ENCODE data around the gene STX8. TPM values are rescaled to one million over a fixed set of nuclear protein-coding genes. Genes with fewer than 3 reads are reported as not detected.
"Not testable (repeated sequence)": the region's sequence is repeated elsewhere in the genome, so short reads cannot be mapped to it uniquely, and the experiment has no call there.

The STX8 gene
- total and polyA plus RNA-seq, 4 donors = 14.7 to 39.5 (median 28.7) TPM

DNA sequence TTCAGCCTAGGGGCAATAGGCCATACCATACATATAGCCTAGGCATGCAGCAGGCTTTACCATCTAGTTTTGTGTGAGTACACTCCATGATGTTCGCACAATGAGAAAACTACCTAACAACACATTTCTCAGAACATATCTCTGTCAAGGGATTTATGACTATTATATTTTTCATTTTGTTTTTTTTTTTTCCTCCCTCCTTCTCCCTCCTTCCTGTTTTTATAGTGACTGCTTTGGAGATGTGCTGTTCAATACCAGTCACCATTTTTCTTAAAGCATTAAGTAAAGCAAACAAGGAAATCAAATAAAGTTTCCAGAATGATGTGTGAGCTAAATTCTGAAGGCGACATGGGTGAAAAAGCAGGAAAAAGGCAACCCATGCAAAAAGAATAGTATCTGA, 194.6 kb downstream of the STX8 start:
- WGBS = 95% methylated on average over 2 of the region's 2 CpGs
- H3K36me3 ChIP-seq (ENCODE audit: control insufficient read depth in 4 of 4, insufficient read depth in 3 of 4, low read depth in 1 of 4, low read length in 3 of 4) = peaks cover 0 to 4% (median 0%) of the 10 kb centered on the region in 4 donors
- no peak for DNase-seq (ENCODE audit: low spot score)
- no peaks in the 10 kb centered on the region for H3K4me1 ChIP-seq (ENCODE audit: control insufficient read depth in 4 of 4, insufficient read depth in 4 of 4, low read length in 3 of 4)
- H3K4me3 ChIP-seq (ENCODE audit: low read depth in 1 of 3, low read length in 3 of 3) = no peak overlapping the region
- H3K9me3 ChIP-seq (ENCODE audit: control insufficient read depth in 4 of 4, low read length in 3 of 4) = peaks cover 0 to 2% (median 0%) of the 10 kb centered on the region in 4 donors
- no peak overlapping the region for H3K27ac ChIP-seq (ENCODE audit: low read depth in 1 of 2, low read length in 2 of 2)
- H3K9ac ChIP-seq (ENCODE audit: low read depth in 1 of 2, low read length in 2 of 2) = no peak overlapping the region
- H3K27me3 ChIP-seq (ENCODE audit: control insufficient read depth in 4 of 4, insufficient read depth in 4 of 4, low read length in 3 of 4) = no peaks in the 10 kb centered on the region
- no peak for TF ChIP-seq GABPA (IDR thresholded peaks at IDR 0.05 in 1 of 2, conservative IDR thresholded peaks at IDR 0.05 in 1 of 2)
- TF ChIP-seq, protein P1, sequence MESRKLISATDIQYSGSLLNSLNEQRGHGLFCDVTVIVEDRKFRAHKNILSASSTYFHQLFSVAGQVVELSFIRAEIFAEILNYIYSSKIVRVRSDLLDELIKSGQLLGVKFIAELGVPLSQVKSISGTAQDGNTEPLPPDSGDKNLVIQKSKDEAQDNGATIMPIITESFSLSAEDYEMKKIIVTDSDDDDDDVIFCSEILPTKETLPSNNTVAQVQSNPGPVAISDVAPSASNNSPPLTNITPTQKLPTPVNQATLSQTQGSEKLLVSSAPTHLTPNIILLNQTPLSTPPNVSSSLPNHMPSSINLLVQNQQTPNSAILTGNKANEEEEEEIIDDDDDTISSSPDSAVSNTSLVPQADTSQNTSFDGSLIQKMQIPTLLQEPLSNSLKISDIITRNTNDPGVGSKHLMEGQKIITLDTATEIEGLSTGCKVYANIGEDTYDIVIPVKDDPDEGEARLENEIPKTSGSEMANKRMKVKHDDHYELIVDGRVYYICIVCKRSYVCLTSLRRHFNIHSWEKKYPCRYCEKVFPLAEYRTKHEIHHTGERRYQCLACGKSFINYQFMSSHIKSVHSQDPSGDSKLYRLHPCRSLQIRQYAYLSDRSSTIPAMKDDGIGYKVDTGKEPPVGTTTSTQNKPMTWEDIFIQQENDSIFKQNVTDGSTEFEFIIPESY (IDR thresholded peaks at IDR 0.05) = no peak

DNA sequence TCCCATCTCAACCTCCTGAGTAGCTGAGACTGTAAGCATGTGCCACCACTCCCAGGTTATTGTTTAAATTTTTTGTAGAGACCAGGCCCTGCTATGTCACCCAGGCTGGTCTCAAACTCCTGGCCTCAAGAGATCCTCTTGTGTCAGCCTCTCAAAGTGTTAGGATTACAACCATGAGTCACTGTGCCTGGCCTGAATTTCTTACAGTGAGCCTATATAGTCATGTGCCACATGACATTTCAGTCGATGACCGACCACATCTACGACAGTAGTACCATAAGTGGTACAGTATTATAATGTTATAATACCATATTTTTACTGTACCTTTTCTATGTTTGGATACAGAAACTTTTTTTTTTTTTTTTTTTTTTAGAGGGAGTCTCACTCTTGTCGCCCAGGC, 195.3 kb downstream of the STX8 start:
- no peak overlapping the region for H3K27ac ChIP-seq (ENCODE audit: low read depth in 1 of 2, low read length in 2 of 2)
- no peak overlapping the region for H3K4me3 ChIP-seq (ENCODE audit: low read depth in 1 of 3, low read length in 3 of 3)
- H3K9ac ChIP-seq (ENCODE audit: low read depth in 1 of 2, low read length in 2 of 2) = no peak overlapping the region
- peaks cover 0 to 4% (median 0%) of the 10 kb centered on the region in 4 donors for H3K36me3 ChIP-seq (ENCODE audit: control insufficient read depth in 4 of 4, insufficient read depth in 3 of 4, low read depth in 1 of 4, low read length in 3 of 4)
- no peak for TF ChIP-seq JUND (IDR thresholded peaks at IDR 0.05)
- no peak for TF ChIP-seq FOXA2 (IDR thresholded peaks at IDR 0.05)
- no peak for TF ChIP-seq HNF4G (IDR thresholded peaks at IDR 0.05)
- H3K9me3 ChIP-seq (ENCODE audit: control insufficient read depth in 4 of 4, low read length in 3 of 4) = peaks cover 0 to 2% (median 0%) of the 10 kb centered on the region in 4 donors
- DNase-seq (ENCODE audit: low spot score) = no peak
- WGBS = 98% methylated on average over 4 of the region's 4 CpGs
- no peaks in the 10 kb centered on the region for H3K27me3 ChIP-seq (ENCODE audit: control insufficient read depth in 4 of 4, insufficient read depth in 4 of 4, low read length in 3 of 4)
- H3K4me1 ChIP-seq (ENCODE audit: control insufficient read depth in 4 of 4, insufficient read depth in 4 of 4, low read length in 3 of 4) = no peaks in the 10 kb centered on the region

DNA sequence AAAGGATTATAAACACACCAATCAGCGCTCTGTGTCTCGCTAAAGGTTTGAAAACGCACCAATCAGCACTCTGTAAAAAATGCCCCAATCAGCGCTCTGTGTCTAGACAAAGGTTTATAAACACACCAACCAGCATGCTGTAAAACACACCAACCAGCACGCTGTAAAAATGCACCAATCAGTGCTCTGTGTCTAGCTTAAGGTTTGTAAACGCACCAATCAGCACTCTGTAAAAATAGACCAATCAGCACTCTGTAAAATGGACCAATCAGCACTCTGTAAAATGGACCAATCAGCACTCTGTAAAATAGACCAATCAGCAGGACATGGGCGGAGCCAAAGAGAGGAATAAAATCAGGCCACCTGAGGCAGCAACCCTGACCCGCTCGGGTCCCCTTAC, 199.4 kb downstream of the STX8 start:
- H3K9me3 ChIP-seq (ENCODE audit: control insufficient read depth in 4 of 4, low read length in 3 of 4); H3K36me3 ChIP-seq (ENCODE audit: control insufficient read depth in 4 of 4, insufficient read depth in 3 of 4, low read depth in 1 of 4, low read length in 3 of 4); H3K4me3 ChIP-seq (ENCODE audit: low read depth in 1 of 3, low read length in 3 of 3); H3K27me3 ChIP-seq (ENCODE audit: control insufficient read depth in 4 of 4, insufficient read depth in 4 of 4, low read length in 3 of 4); DNase-seq (ENCODE audit: low spot score); H3K4me1 ChIP-seq (ENCODE audit: control insufficient read depth in 4 of 4, insufficient read depth in 4 of 4, low read length in 3 of 4); H3K27ac ChIP-seq (ENCODE audit: low read depth in 1 of 2, low read length in 2 of 2); H3K9ac ChIP-seq (ENCODE audit: low read depth in 1 of 2, low read length in 2 of 2): not testable (repeated sequence)
- 98% methylated on average over 9 of the region's 9 CpGs for WGBS

DNA sequence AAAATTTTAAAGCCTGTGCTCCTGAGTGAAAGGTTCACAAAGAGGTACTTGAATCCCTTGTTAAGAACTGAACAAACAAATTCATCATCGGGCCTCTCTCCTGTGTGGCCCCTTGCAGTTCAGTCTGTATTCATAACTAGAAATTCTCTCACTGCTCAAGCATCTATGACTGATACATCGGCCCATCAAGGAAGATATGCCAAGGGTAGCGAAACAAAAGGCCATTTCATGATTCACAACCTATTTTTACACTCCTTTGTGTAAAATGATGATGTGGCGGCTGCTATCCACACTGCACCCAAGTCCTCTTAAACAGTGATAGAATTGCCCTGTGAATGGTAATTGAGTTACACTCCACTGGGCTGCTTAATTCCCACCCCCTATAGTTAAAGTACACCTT, 204.6 kb downstream of the STX8 start:
- H3K4me3 ChIP-seq (ENCODE audit: low read depth in 1 of 3, low read length in 3 of 3) = no peak overlapping the region
- no peak overlapping the region for H3K27ac ChIP-seq (ENCODE audit: low read depth in 1 of 2, low read length in 2 of 2)
- no peaks in the 10 kb centered on the region for H3K36me3 ChIP-seq (ENCODE audit: control insufficient read depth in 4 of 4, insufficient read depth in 3 of 4, low read depth in 1 of 4, low read length in 3 of 4)
- no peak overlapping the region for H3K9ac ChIP-seq (ENCODE audit: low read depth in 1 of 2, low read length in 2 of 2)
- 83% methylated on average over 4 of the region's 4 CpGs for WGBS
- no peaks in the 10 kb centered on the region for H3K9me3 ChIP-seq (ENCODE audit: control insufficient read depth in 4 of 4, low read length in 3 of 4)
- H3K4me1 ChIP-seq (ENCODE audit: control insufficient read depth in 4 of 4, insufficient read depth in 4 of 4, low read length in 3 of 4) = peaks cover 0 to 4% (median 0%) of the 10 kb centered on the region in 4 donors
- no peaks in the 10 kb centered on the region for H3K27me3 ChIP-seq (ENCODE audit: control insufficient read depth in 4 of 4, insufficient read depth in 4 of 4, low read length in 3 of 4)
- no peak for DNase-seq (ENCODE audit: low spot score)
- TF ChIP-seq JUND (IDR thresholded peaks at IDR 0.05) = no peak
- TF ChIP-seq HNF4G (IDR thresholded peaks at IDR 0.05) = no peak
- TF ChIP-seq EGR1 (IDR thresholded peaks at IDR 0.05; ENCODE audit: low read depth in 2 of 2) = no peak
- TF ChIP-seq, protein P2, sequence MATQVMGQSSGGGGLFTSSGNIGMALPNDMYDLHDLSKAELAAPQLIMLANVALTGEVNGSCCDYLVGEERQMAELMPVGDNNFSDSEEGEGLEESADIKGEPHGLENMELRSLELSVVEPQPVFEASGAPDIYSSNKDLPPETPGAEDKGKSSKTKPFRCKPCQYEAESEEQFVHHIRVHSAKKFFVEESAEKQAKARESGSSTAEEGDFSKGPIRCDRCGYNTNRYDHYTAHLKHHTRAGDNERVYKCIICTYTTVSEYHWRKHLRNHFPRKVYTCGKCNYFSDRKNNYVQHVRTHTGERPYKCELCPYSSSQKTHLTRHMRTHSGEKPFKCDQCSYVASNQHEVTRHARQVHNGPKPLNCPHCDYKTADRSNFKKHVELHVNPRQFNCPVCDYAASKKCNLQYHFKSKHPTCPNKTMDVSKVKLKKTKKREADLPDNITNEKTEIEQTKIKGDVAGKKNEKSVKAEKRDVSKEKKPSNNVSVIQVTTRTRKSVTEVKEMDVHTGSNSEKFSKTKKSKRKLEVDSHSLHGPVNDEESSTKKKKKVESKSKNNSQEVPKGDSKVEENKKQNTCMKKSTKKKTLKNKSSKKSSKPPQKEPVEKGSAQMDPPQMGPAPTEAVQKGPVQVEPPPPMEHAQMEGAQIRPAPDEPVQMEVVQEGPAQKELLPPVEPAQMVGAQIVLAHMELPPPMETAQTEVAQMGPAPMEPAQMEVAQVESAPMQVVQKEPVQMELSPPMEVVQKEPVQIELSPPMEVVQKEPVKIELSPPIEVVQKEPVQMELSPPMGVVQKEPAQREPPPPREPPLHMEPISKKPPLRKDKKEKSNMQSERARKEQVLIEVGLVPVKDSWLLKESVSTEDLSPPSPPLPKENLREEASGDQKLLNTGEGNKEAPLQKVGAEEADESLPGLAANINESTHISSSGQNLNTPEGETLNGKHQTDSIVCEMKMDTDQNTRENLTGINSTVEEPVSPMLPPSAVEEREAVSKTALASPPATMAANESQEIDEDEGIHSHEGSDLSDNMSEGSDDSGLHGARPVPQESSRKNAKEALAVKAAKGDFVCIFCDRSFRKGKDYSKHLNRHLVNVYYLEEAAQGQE (IDR thresholded peaks at IDR 0.05) = no peak
- TF ChIP-seq HNF4A (conservative IDR thresholded peaks at IDR 0.05) = no peak
- no peak for TF ChIP-seq GABPA (IDR thresholded peaks at IDR 0.05 in 1 of 2, conservative IDR thresholded peaks at IDR 0.05 in 1 of 2)
- TF ChIP-seq, protein P3, sequence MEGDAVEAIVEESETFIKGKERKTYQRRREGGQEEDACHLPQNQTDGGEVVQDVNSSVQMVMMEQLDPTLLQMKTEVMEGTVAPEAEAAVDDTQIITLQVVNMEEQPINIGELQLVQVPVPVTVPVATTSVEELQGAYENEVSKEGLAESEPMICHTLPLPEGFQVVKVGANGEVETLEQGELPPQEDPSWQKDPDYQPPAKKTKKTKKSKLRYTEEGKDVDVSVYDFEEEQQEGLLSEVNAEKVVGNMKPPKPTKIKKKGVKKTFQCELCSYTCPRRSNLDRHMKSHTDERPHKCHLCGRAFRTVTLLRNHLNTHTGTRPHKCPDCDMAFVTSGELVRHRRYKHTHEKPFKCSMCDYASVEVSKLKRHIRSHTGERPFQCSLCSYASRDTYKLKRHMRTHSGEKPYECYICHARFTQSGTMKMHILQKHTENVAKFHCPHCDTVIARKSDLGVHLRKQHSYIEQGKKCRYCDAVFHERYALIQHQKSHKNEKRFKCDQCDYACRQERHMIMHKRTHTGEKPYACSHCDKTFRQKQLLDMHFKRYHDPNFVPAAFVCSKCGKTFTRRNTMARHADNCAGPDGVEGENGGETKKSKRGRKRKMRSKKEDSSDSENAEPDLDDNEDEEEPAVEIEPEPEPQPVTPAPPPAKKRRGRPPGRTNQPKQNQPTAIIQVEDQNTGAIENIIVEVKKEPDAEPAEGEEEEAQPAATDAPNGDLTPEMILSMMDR (IDR thresholded peaks at IDR 0.05; ENCODE audit: low read depth, low read length, missing input control) = no peak
- TF ChIP-seq, protein P4, sequence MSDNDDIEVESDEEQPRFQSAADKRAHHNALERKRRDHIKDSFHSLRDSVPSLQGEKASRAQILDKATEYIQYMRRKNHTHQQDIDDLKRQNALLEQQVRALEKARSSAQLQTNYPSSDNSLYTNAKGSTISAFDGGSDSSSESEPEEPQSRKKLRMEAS (IDR thresholded peaks at IDR 0.05) = no peak
- no peak for TF ChIP-seq RXRA (IDR thresholded peaks at IDR 0.05)
- no peak for TF ChIP-seq TAF1 (conservative IDR thresholded peaks at IDR 0.05)
- TF ChIP-seq YY1 (IDR thresholded peaks at IDR 0.05) = no peak
- TF ChIP-seq RAD21 (IDR thresholded peaks at IDR 0.05) = no peak
- no peak for TF ChIP-seq FOXA1 (IDR thresholded peaks at IDR 0.05)

Data from liver (tissue), 9 donors.